Measurements from ENCODE around the gene MAN2B1. TPM values are rescaled to one million over a fixed set of nuclear protein-coding genes. Genes with fewer than 3 reads are reported as not detected.

The MAN2B1 gene
- total and polyA plus RNA-seq, 2 of the 13 experiments (the other 11 are each of a cell fraction or from before 2014, with no cell fraction given): 23.6 to 23.8 TPM

DNA sequence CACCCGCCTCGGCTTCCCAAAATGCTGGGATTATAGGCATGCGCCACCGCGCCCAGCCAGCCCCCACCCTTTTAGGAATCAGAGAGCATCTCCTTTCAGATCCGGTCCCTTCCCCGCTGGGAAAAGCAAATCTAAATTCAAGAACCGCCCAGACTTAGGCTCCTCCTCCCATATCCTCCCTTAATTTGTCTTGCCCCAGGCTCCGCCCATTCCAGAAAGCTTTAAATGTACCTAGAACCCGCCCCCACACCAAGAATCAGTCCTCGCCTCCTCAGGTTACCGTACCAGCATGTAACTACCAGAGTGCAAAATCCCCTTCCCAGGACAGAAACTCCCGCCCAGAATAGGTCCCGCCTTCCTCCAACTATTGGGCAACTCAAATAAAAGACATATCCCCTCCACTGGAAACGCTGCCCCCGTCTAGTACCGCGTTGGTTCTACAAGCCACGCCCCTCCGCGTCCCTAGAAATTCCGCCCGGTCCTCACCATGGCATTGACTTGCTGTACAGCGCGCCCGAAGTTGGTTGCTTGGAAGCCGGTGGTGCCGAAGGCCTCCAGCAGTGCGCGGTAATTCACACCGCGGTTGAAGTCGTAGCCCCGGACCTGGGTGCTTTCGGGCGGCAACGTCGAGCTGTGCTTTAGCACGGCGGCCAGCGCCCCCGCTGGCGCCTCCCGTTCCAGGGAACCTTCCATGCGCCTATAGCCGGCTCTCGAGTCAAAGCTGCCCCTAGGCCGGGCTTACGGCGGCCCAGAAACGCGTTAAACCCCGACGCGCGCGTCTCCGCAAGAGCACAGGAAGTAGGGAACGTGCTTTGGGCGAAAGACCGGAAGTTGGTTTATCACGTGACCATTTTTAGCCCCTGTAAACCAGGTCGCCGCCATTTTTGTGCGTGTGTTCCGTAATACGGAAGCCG, 14.8 kb upstream of the MAN2B1 start, which contains the start of gene DHPS (continued):
- TF ChIP-seq, protein P1, sequence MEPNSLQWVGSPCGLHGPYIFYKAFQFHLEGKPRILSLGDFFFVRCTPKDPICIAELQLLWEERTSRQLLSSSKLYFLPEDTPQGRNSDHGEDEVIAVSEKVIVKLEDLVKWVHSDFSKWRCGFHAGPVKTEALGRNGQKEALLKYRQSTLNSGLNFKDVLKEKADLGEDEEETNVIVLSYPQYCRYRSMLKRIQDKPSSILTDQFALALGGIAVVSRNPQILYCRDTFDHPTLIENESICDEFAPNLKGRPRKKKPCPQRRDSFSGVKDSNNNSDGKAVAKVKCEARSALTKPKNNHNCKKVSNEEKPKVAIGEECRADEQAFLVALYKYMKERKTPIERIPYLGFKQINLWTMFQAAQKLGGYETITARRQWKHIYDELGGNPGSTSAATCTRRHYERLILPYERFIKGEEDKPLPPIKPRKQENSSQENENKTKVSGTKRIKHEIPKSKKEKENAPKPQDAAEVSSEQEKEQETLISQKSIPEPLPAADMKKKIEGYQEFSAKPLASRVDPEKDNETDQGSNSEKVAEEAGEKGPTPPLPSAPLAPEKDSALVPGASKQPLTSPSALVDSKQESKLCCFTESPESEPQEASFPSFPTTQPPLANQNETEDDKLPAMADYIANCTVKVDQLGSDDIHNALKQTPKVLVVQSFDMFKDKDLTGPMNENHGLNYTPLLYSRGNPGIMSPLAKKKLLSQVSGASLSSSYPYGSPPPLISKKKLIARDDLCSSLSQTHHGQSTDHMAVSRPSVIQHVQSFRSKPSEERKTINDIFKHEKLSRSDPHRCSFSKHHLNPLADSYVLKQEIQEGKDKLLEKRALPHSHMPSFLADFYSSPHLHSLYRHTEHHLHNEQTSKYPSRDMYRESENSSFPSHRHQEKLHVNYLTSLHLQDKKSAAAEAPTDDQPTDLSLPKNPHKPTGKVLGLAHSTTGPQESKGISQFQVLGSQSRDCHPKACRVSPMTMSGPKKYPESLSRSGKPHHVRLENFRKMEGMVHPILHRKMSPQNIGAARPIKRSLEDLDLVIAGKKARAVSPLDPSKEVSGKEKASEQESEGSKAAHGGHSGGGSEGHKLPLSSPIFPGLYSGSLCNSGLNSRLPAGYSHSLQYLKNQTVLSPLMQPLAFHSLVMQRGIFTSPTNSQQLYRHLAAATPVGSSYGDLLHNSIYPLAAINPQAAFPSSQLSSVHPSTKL (CRISPR knock-in tag; IDR thresholded peaks at IDR 0.05): no peak; the same call in 1 of the 2 replicates
- peak; percentile 16; the same call in 1 of the 2 replicates for TF ChIP-seq SMC3 (IDR thresholded peaks at IDR 0.05; ENCODE audit: low read length)
- TF ChIP-seq EED (CRISPR knock-in tag; IDR thresholded peaks at IDR 0.05): peak; percentile 54; the same call in 1 of the 2 replicates
- TF ChIP-seq HNRNPLL (IDR thresholded peaks at IDR 0.05; ENCODE audit: low read depth, low read length, poor library complexity, severe bottlenecking): peak; percentile 67
- TF ChIP-seq, protein P2, sequence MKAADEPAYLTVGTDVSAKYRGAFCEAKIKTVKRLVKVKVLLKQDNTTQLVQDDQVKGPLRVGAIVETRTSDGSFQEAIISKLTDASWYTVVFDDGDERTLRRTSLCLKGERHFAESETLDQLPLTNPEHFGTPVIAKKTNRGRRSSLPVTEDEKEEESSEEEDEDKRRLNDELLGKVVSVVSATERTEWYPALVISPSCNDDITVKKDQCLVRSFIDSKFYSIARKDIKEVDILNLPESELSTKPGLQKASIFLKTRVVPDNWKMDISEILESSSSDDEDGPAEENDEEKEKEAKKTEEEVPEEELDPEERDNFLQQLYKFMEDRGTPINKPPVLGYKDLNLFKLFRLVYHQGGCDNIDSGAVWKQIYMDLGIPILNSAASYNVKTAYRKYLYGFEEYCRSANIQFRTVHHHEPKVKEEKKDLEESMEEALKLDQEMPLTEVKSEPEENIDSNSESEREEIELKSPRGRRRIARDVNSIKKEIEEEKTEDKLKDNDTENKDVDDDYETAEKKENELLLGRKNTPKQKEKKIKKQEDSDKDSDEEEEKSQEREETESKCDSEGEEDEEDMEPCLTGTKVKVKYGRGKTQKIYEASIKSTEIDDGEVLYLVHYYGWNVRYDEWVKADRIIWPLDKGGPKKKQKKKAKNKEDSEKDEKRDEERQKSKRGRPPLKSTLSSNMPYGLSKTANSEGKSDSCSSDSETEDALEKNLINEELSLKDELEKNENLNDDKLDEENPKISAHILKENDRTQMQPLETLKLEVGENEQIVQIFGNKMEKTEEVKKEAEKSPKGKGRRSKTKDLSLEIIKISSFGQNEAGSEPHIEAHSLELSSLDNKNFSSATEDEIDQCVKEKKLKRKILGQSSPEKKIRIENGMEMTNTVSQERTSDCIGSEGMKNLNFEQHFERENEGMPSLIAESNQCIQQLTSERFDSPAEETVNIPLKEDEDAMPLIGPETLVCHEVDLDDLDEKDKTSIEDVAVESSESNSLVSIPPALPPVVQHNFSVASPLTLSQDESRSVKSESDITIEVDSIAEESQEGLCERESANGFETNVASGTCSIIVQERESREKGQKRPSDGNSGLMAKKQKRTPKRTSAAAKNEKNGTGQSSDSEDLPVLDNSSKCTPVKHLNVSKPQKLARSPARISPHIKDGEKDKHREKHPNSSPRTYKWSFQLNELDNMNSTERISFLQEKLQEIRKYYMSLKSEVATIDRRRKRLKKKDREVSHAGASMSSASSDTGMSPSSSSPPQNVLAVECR (CRISPR knock-in tag; IDR thresholded peaks at IDR 0.05; ENCODE audit: borderline replicate concordance): peak; percentile 94
- TF ChIP-seq, protein P3, sequence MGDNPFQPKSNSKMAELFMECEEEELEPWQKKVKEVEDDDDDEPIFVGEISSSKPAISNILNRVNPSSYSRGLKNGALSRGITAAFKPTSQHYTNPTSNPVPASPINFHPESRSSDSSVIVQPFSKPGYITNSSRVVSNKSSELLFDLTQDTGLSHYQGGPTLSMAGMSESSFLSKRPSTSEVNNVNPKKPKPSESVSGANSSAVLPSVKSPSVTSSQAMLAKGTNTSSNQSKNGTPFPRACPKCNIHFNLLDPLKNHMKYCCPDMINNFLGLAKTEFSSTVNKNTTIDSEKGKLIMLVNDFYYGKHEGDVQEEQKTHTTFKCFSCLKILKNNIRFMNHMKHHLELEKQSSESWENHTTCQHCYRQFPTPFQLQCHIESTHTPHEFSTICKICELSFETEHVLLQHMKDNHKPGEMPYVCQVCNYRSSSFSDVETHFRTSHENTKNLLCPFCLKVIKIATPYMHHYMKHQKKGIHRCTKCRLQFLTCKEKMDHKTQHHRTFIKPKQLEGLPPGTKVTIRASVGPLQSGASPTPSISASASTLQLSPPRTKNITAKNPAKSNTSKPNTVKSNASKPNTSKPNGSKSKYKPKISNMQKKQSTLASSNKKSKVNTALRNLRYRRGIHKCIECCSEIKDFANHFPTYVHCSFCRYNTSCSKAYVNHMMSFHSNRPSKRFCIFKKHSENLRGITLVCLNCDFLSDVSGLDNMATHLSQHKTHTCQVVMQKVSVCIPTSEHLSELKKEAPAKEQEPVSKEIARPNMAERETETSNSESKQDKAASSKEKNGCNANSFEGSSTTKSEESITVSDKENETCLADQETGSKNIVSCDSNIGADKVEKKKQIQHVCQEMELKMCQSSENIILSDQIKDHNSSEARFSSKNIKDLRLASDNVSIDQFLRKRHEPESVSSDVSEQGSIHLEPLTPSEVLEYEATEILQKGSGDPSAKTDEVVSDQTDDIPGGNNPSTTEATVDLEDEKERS (CRISPR knock-in tag; IDR thresholded peaks at IDR 0.05): no peak
- TF ChIP-seq DDIT3 (CRISPR knock-in tag; IDR thresholded peaks at IDR 0.05): no peak
- peak; percentile 51 for TF ChIP-seq ZNF746 (CRISPR knock-in tag; IDR thresholded peaks at IDR 0.05)
- peak; percentile 88 for TF ChIP-seq DMAP1 (CRISPR knock-in tag; IDR thresholded peaks at IDR 0.05)
- no peak for TF ChIP-seq SOX6 (IDR thresholded peaks at IDR 0.05)
- peak; percentile 68 for TF ChIP-seq SOX6 (CRISPR knock-in tag; IDR thresholded peaks at IDR 0.05)
- TF ChIP-seq LRRFIP1 (CRISPR knock-in tag; conservative IDR thresholded peaks at IDR 0.05): no peak
- no peak for TF ChIP-seq RCOR2 (CRISPR knock-in tag; IDR thresholded peaks at IDR 0.05)

All from HepG2 (cell line).